Body of pancreas (tissue), 4 donors: ENCODE results near the gene STAU1.
"Not testable (repeated sequence)": the region's sequence is repeated elsewhere in the genome, so short reads cannot be mapped to it uniquely, and the experiment has no call there.

Experiments
- POLR2A ChIP-seq, 3 donors: fragments of 450-650 bp; IDR thresholded peaks; one replicate each; pipeline ENCODE4 v1.6.1; 2016; ENCODE audit warnings: antibody characterized with exemption in 3 of 3, mild to moderate bottlenecking in 2 of 3
- TF ChIP-seq, protein P1 (sequence below), 7 experiments: fragments of 450-650 bp in 4 of 7; fragments of 200-600 bp in 3 of 7; sonication (generic) in 3 of 7; IDR thresholded peaks; one replicate each; pipeline ENCODE4 v1.5.1; 2016 to 2019; ENCODE audit warnings: antibody characterized with exemption in 7 of 7

- TF ChIP-seq POLR2A (IDR thresholded peaks at IDR 0.05), result not testable (repeated sequence)
- TF ChIP-seq, protein P1, sequence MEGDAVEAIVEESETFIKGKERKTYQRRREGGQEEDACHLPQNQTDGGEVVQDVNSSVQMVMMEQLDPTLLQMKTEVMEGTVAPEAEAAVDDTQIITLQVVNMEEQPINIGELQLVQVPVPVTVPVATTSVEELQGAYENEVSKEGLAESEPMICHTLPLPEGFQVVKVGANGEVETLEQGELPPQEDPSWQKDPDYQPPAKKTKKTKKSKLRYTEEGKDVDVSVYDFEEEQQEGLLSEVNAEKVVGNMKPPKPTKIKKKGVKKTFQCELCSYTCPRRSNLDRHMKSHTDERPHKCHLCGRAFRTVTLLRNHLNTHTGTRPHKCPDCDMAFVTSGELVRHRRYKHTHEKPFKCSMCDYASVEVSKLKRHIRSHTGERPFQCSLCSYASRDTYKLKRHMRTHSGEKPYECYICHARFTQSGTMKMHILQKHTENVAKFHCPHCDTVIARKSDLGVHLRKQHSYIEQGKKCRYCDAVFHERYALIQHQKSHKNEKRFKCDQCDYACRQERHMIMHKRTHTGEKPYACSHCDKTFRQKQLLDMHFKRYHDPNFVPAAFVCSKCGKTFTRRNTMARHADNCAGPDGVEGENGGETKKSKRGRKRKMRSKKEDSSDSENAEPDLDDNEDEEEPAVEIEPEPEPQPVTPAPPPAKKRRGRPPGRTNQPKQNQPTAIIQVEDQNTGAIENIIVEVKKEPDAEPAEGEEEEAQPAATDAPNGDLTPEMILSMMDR (IDR thresholded peaks at IDR 0.05), result not testable (repeated sequence)
Measured at GRCh38 chr20:49100292-49100691, 87.8 kb downstream of the STAU1 start.
